DMS 273 (cell line): Measurements from ENCODE around the gene LIN9.
"Not testable (repeated sequence)": the region's sequence is repeated elsewhere in the genome, so short reads cannot be mapped to it uniquely, and the experiment has no call there.

Experiments
- DNase-seq: peaks from one replicate; lab custom pipeline; 2025; ENCODE audit not compliant: unreplicated experiment; lab: John Stamatoyannopoulos, UW

Gene LIN9

DNA sequence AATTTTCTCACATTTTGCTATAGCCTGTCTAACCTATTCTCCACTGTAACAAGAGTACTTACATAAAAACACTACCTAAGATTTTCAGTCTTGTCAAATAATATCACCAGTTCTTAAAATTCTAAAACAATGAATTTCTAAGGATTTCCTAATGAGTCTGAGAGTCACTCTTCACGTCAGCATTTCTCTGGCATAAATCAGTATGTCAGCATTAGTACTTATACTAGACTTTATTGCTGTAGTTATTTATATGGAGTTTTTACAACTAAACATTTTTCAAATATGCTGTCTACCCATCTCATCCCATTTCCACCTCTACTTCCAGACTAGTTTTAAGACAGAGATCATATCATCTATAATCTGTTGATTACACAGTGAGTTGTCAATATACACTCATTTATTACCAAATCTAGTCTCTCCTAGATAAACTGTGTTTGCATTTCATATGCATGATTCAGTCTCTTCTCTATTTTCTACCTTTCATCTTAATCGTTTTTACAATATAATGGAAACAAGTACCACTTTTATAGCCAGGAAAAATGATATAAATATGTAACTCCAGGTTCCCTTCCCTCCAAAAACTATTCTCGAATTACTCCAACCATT lies 32.8 kb downstream of the LIN9 start:
- no peak for DNase-seq

DNA sequence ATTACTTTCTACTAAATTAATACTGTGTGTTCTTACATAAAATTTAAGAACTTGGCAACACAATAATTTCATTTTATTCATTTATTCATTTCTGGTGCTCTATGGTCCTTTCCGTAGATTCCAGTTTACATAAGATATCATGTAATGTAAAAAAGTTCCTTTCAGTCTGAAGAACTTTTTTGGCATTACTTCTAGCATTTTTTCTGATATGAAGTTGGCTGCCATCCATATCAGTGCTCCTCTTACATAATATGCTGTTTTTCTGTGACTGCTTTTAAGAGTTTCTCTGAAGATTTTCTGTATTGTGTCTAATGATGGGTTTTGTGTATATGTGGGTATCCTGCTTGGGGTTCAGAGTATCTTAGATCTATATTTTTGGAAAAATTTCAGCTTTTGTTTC lies 34.8 kb downstream of the LIN9 start:
- no peak for DNase-seq

DNA sequence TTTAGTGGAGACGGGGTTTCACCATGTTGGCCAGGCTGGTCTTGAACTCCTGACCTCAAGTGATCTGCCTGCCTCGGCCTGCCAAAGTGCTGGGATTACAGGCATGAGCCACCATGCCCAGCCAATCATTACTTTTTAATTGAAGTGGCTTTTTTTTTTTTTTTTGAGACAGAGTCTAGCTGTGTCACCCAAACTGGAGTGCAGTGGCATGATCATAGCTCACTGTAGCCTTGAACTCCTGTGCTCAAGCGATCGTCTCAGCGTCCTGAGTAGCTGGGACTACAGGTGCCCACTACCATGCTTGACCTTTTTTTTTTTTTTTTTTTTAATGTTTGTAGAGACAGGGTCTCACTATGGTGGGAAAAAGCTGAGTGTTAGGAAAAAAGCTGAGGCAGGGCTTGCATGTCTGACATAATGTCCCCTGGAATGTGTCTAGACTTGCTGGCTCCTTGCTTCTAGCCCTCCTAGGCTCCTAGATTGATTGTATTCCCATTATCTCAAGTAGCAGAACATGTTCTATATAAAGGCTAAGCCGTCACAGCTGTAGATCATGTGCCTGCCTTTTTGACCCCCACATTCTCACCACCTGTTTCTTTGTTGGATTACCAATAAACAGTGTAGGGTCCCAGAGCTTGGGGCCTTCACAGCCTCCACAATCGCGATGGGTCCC lies 36.6 kb downstream of the LIN9 start:
- DNase-seq = peak; percentile 43

GRCh38 chr1:226268421-226269124 lies 40.4 kb downstream of the LIN9 start:
- no peak for DNase-seq

DNA sequence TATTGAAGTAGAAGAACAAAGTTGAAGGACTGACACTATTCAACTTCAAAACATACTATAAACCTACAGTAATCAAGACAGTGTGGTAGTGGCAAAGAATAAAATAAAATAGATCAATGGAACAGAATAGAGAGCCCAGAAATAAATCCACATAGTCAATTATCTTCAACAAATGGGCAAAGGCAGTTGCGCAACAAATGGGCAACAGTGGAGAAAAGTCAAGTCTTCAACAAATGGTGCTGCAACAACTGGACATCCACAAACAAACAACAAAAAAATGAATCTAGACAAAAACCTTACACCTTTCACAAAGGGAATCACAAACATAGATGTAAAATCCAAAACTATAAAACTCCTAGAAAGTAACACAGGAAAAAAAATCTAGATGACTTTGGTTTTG lies 47.1 kb downstream of the LIN9 start:
- no peak for DNase-seq

- no peak for DNase-seq
Observed at GRCh38 chr1:226255380-226255779, 53.6 kb downstream of the LIN9 start.

DNA sequence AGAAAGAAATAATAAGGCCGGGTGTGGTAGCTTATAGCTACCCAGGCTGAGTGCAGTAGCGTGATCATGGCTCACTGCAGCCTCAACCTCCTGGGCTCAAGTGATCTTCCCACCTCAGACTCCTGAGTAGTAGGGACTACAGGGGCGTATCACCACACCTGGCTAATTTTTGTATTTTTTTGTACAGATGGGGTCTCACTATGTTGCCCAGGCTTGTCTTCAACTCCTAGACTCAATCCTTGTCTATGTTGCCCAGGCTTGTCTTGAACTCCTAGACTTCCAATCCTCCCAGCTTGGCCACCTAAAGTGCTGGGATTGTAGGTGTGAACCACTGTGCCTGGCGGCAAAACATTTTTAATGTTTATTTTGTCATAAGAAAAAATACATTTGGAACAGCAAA lies 55.0 kb downstream of the LIN9 start:
- DNase-seq = no peak

DNA sequence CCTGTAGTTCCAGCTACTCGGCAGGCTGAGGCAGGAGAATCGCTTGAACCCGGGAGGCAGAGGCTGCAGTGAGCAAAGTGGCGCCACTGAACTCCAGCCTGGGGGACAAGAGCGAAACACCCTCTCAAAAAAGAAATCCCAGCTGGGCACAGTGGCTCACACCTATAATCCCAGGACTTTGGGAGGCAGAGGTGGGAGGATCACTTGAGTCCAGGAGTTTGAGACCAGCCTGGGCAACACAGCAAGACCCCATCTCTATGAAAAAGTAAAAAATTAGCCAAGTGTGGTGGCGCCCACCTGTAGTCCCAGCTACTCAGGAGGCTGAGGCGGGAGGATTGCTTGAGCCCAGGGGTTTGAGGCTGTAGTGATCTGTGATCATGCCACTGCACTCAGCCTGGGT lies 56.1 kb downstream of the LIN9 start:
- DNase-seq = not testable (repeated sequence)

GRCh38 chr1:226250511-226250910 lies 58.5 kb downstream of the LIN9 start:
- DNase-seq = no peak

DNA sequence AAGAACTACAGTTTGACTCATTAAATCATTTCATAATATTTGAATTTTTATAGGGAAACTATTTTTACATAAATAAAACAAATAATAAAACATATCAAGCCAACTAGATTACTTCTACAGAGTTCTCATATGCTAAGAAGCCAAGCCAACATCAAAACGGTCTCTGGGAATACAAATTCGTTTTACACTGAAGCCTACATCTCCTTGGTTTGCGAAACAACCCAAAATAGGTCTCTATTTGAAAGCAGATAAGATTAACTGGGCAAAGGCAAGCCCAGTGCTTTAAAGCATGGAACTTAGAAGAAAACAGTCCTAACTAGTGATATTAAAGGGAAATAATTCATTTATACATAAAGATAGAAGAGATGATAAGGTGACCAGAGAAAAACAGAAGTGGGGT lies 60.2 kb downstream of the LIN9 start:
- no peak for DNase-seq

- no peak for DNase-seq
Observed at GRCh38 chr1:226248091-226248490, 60.9 kb downstream of the LIN9 start.

- no peak for DNase-seq
Observed at GRCh38 chr1:226239421-226239820, 69.5 kb downstream of the LIN9 start.

DNA sequence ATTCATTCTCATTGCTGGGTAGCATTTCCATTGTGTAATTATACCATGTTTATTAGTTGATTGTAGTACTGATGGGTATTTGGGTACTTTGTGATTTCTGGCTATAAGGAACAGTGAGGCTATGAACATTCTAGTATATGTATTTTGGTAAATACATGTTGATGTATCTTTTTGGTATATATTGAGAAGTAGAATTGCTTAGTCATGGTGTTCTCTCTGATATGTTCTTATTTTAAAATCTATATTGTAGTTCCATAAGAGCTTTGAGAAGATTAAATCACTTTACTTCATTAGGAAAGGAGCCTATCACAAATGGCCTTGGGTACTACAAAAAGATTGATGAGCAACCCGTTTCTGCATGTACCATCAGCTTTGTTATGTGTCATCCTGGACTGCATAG lies 72.1 kb downstream of the LIN9 start:
- no peak for DNase-seq

GRCh38 chr1:226233806-226234205 lies 75.2 kb downstream of the LIN9 start:
- no peak for DNase-seq

DNA sequence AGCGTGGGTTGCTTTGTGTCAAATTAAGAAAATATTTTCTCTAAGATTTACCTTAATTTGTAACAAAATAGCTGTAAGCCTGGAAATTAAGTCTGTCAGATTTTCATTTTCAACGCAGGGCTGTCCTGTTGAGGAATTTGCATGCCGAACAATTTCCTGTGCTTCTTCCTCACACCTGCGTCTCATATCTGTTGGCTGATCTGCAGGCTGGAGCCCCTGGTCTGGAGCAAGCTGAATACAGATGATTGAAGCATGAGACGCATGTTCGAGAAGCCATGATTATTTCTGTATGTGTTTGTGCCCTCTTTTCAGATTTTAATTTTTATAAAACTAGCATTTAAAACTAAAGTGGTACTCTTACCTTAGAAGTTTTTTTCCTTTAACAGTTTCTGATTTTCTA lies 75.7 kb downstream of the LIN9 start:
- DNase-seq = no peak

DNA sequence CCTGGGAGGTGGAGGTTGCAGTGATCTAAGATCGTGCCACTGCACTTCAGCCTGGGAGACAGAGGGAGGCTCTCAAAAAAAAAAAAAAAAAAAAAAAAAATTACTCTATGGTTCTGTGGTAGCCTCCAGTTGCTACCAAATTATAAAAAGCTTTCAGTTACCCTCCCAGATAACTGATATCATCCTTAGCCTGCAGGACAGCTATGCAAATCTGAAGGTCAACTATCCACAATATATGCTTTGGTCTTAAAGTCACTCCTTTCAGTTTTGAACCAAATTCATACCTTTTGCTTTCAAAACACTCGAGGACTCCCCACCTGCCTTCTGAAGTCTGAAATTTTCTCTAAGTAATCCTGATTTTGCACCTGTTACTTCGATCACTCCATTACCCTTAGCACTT lies 82.4 kb downstream of the LIN9 start:
- no peak for DNase-seq

DNA sequence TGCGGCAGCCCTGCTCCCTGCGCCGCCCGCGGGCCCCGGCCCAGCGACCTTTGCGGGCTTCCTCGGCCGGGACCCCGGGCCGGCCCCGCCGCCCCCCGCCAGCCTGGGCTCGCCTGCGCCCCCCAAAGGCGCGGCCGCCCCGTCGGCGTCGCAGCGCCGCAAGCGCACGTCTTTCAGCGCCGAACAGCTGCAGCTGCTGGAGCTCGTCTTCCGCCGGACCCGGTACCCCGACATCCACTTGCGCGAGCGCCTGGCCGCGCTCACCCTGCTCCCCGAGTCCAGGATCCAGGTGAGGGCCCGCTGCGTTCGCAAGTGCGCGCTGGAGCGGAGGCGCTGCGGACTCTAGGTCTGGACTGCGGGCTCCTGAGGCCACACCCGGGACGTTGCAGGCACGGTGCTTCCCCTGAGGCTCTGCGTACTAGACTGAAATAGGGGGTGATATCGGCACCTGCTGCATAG lies 85.1 kb downstream of the LIN9 start:
- peak; percentile 74 for DNase-seq

- DNase-seq = peak; percentile 66
Observed at GRCh38 chr1:226223157-226223785, 85.7 kb downstream of the LIN9 start, which contains the start of gene MIXL1. Gene MIXL1 (plus strand): TSS chr1:226223664. CDS start chr1:226223682, 18 bp downstream.

DNA sequence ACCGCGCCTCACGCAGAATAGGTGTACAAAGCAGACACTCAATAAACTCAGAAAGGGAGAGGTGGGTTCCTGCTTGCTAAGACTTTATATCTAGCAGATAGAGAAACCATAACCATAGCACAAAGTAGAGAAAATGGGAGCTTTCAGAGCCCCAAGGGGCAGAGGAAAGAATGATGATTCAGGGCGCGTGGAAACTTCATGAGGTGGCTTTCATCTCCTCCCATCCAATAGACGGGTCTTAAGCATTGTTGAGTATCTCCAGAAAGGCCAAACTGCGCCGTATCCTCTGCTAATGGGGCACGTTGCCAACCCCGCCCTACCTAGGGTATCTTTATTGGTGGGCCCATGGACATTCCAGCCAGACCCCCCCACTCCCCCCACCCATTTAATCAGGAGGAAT lies 86.3 kb downstream of the LIN9 start:
- no peak for DNase-seq

GRCh38 chr1:226220473-226221189 lies 88.3 kb downstream of the LIN9 start:
- no peak for DNase-seq

- DNase-seq = peak; percentile 22
Observed at GRCh38 chr1:226217273-226217672, 91.7 kb downstream of the LIN9 start.
